ENCODE results near the gene LARP1. TPM values are rescaled to one million over a fixed set of nuclear protein-coding genes. Genes with fewer than 3 reads are reported as not detected.

The LARP1 gene
- total RNA-seq, 2 experiments from 2014 or later = 225 to 339 TPM

GRCh38 chr5:154764967-154765366 lies 9.8 kb downstream of the LARP1 start:
- H3K4me1 Mint-ChIP-seq = peaks cover 82% of the 10 kb centered on the region
- no peak overlapping the region for H3K4me3 Mint-ChIP-seq
- POLR2A ChIA-PET = no interaction called here

GRCh38 chr5:154765396-154765925 lies 10.3 kb downstream of the LARP1 start:
- ATAC-seq (no peak), DNase-seq (no peak)
- POLR2A ChIA-PET = no interaction called here
- H3K27me3 Mint-ChIP-seq = no peaks in the 10 kb centered on the region
- H3K27ac Mint-ChIP-seq = peak overlapping the region; percentile 82
- CTCF ChIA-PET = no interaction called here
- peaks cover 82% of the 10 kb centered on the region for H3K4me1 Mint-ChIP-seq
- H3K9me3 Mint-ChIP-seq (ENCODE audit: low read depth) = no peaks in the 10 kb centered on the region
- no peak overlapping the region for H3K4me3 Mint-ChIP-seq
- intact Hi-C loops (cut with DNase I, micrococcal nuclease) = no loop called here
- peaks cover 24% of the 10 kb centered on the region for H3K36me3 Mint-ChIP-seq (ENCODE audit: low read depth)

More at GRCh38 chr5:154764967-154765366, 9.8 kb downstream of the LARP1 start:
- Mint-ChIP-seq H3K9me3 (ENCODE audit: low read depth) (no peaks in the 10 kb centered on the region), H3K36me3 (ENCODE audit: low read depth) (peaks cover 23% of the 10 kb centered on the region), H3K27ac (peak overlapping the region; percentile 76), H3K27me3 (no peaks in the 10 kb centered on the region)
- DNase-seq (no peak), ATAC-seq (no peak)
- intact Hi-C loops (cut with DNase I, micrococcal nuclease) = no loop called here
- CTCF ChIA-PET = no interaction called here

GRCh38 chr5:154766558-154767281 lies 11.5 kb downstream of the LARP1 start:
- Mint-ChIP-seq H3K4me1 (peaks cover 80% of the 10 kb centered on the region), H3K27me3 (no peaks in the 10 kb centered on the region), H3K9me3 (ENCODE audit: low read depth) (no peaks in the 10 kb centered on the region), H3K36me3 (ENCODE audit: low read depth) (peaks cover 19% of the 10 kb centered on the region), H3K27ac (peak overlapping the region; percentile 82), H3K4me3 (no peak overlapping the region)
- DNase-seq = no peak
- POLR2A ChIA-PET = no interaction called here
- intact Hi-C loops (cut with DNase I, micrococcal nuclease) = no loop called here
- peak; percentile 50 for ATAC-seq
- CTCF ChIA-PET = interaction anchor here (0.8 to 1.3 kb wide), 5 partner anchors 8 to 116 kb away, joined by 3 read pairs; no protein-coding TSS in a partner anchor

- DNase-seq (no peak), ATAC-seq (peak; percentile 14)
- H3K36me3 Mint-ChIP-seq (ENCODE audit: low read depth) = peaks cover 15% of the 10 kb centered on the region
- intact Hi-C loops (cut with DNase I, micrococcal nuclease) = no loop called here
- H3K27me3 Mint-ChIP-seq = no peaks in the 10 kb centered on the region
- POLR2A ChIA-PET = interaction anchor here (0.5 kb wide), 1 partner anchor 90 kb away, joined by 3 read pairs; no protein-coding TSS in a partner anchor
- CTCF ChIA-PET = interaction anchor here (0.6 to 1.3 kb wide), 5 partner anchors 9 to 117 kb away, joined by 3 to 4 read pairs (median 3); no protein-coding TSS in a partner anchor
- peaks cover 73% of the 10 kb centered on the region for H3K4me1 Mint-ChIP-seq
- H3K4me3 Mint-ChIP-seq = no peak overlapping the region
- H3K9me3 Mint-ChIP-seq (ENCODE audit: low read depth) = no peaks in the 10 kb centered on the region
- peak overlapping the region; percentile 68 for H3K27ac Mint-ChIP-seq
These were observed 12.4 kb downstream of the LARP1 start for GRCh38 chr5:154767576-154767975.

- Mint-ChIP-seq H3K36me3 (ENCODE audit: low read depth) (peaks cover 15% of the 10 kb centered on the region), H3K9me3 (ENCODE audit: low read depth) (no peaks in the 10 kb centered on the region), H3K4me1 (peaks cover 75% of the 10 kb centered on the region), H3K4me3 (no peak overlapping the region), H3K27ac (peak overlapping the region; percentile 68), H3K27me3 (no peaks in the 10 kb centered on the region)
- POLR2A ChIA-PET = no interaction called here
- CTCF ChIA-PET = interaction anchor here (0.7 to 1.2 kb wide), 2 partner anchors 11 to 26 kb away, joined by 3 to 4 read pairs; no protein-coding TSS in a partner anchor
- no peak for DNase-seq
- intact Hi-C loops (cut with DNase I, micrococcal nuclease) = no loop called here
- no peak for ATAC-seq
These were observed 13.0 kb downstream of the LARP1 start for GRCh38 chr5:154768207-154768606.

GRCh38 chr5:154770111-154770510 lies 14.9 kb downstream of the LARP1 start:
- intact Hi-C loops (cut with DNase I, micrococcal nuclease) = no loop called here
- CTCF ChIA-PET = interaction anchor here (0.6 to 2.7 kb wide), 3 partner anchors 9 to 134 kb away, joined by 3 to 8 read pairs (median 5); no protein-coding TSS in a partner anchor
- H3K4me1 Mint-ChIP-seq = peaks cover 81% of the 10 kb centered on the region
- no peaks in the 10 kb centered on the region for H3K27me3 Mint-ChIP-seq
- POLR2A ChIA-PET = no interaction called here
- H3K9me3 Mint-ChIP-seq (ENCODE audit: low read depth) = no peaks in the 10 kb centered on the region
- no peak for ATAC-seq
- H3K4me3 Mint-ChIP-seq = no peak overlapping the region
- H3K27ac Mint-ChIP-seq = peak overlapping the region; percentile 72
- peaks cover 20% of the 10 kb centered on the region for H3K36me3 Mint-ChIP-seq (ENCODE audit: low read depth)
- no peak for DNase-seq

GRCh38 chr5:154771383-154771901 lies 16.3 kb downstream of the LARP1 start:
- intact Hi-C loops (cut with DNase I, micrococcal nuclease) = no loop called here
- Mint-ChIP-seq H3K9me3 (ENCODE audit: low read depth) (no peaks in the 10 kb centered on the region), H3K27ac (no peak overlapping the region), H3K27me3 (no peaks in the 10 kb centered on the region), H3K4me3 (no peak overlapping the region), H3K36me3 (ENCODE audit: low read depth) (peaks cover 21% of the 10 kb centered on the region), H3K4me1 (peaks cover 73% of the 10 kb centered on the region)
- DNase-seq (no peak), ATAC-seq (no peak)
- CTCF ChIA-PET = interaction anchor here (1.8 to 2.7 kb wide), 2 partner anchors 11 to 13 kb away, joined by 5 to 8 read pairs; no protein-coding TSS in a partner anchor
- POLR2A ChIA-PET = no interaction called here

GRCh38 chr5:154773326-154773725 lies 18.1 kb downstream of the LARP1 start:
- ChIA-PET POLR2A (no interaction called here), CTCF (interaction anchor here (1.0 kb wide), 2 partner anchors 14 to 19 kb away, joined by 3 to 4 read pairs; no protein-coding TSS in a partner anchor)
- peaks cover 14% of the 10 kb centered on the region for H3K36me3 Mint-ChIP-seq (ENCODE audit: low read depth)
- no peak for DNase-seq
- intact Hi-C loops (cut with DNase I, micrococcal nuclease) = no loop called here
- H3K9me3 Mint-ChIP-seq (ENCODE audit: low read depth) = no peaks in the 10 kb centered on the region
- no peaks in the 10 kb centered on the region for H3K27me3 Mint-ChIP-seq
- H3K4me1 Mint-ChIP-seq = peaks cover 57% of the 10 kb centered on the region
- H3K4me3 Mint-ChIP-seq = no peak overlapping the region
- ATAC-seq = no peak
- H3K27ac Mint-ChIP-seq = peak overlapping the region; percentile 39

GRCh38 chr5:154776167-154776566 lies 21.0 kb downstream of the LARP1 start:
- ChIA-PET POLR2A (no interaction called here), CTCF (interaction anchor here (1.2 kb wide), 1 partner anchor 17 kb away, joined by 3 read pairs; no protein-coding TSS in a partner anchor)
- intact Hi-C loops (cut with DNase I, micrococcal nuclease) = no loop called here
- peak; percentile 40 for ATAC-seq
- Mint-ChIP-seq H3K4me1 (peaks cover 62% of the 10 kb centered on the region), H3K36me3 (ENCODE audit: low read depth) (peaks cover 10% of the 10 kb centered on the region), H3K27ac (no peak overlapping the region), H3K27me3 (no peaks in the 10 kb centered on the region), H3K4me3 (no peak overlapping the region), H3K9me3 (ENCODE audit: low read depth) (no peaks in the 10 kb centered on the region)
- no peak for DNase-seq

GRCh38 chr5:154778534-154778933 lies 23.4 kb downstream of the LARP1 start:
- POLR2A ChIA-PET = no interaction called here

GRCh38 chr5:154779105-154779504 lies 23.9 kb downstream of the LARP1 start:
- ChIA-PET POLR2A (no interaction called here), CTCF (interaction anchor here (0.9 kb wide), 1 partner anchor 11 kb away, joined by 4 read pairs; no protein-coding TSS in a partner anchor)
- intact Hi-C loops (cut with DNase I, micrococcal nuclease) = no loop called here
- Mint-ChIP-seq H3K4me1 (peaks cover 71% of the 10 kb centered on the region), H3K9me3 (ENCODE audit: low read depth) (no peaks in the 10 kb centered on the region), H3K4me3 (no peak overlapping the region), H3K27ac (no peak overlapping the region), H3K27me3 (no peaks in the 10 kb centered on the region), H3K36me3 (ENCODE audit: low read depth) (peaks cover 10% of the 10 kb centered on the region)
- DNase-seq (no peak), ATAC-seq (no peak)

More at GRCh38 chr5:154778534-154778933, 23.4 kb downstream of the LARP1 start:
- CTCF ChIA-PET = interaction anchor here (0.9 kb wide), 1 partner anchor 10 kb away, joined by 4 read pairs; no protein-coding TSS in a partner anchor
- Mint-ChIP-seq H3K4me1 (peaks cover 69% of the 10 kb centered on the region), H3K36me3 (ENCODE audit: low read depth) (peaks cover 10% of the 10 kb centered on the region), H3K9me3 (ENCODE audit: low read depth) (no peaks in the 10 kb centered on the region), H3K27ac (no peak overlapping the region), H3K27me3 (no peaks in the 10 kb centered on the region), H3K4me3 (no peak overlapping the region)
- ATAC-seq (no peak), DNase-seq (no peak)
- intact Hi-C loops (cut with DNase I, micrococcal nuclease) = no loop called here
